WI38 (cell line): ENCODE measurements around the gene CAMTA2.

Source experiments
- H3K4me3 ChIP-seq: 2 replicates; pipeline ENCODE4 v1.5.1; 2011; ENCODE audit warnings: low read depth, mild to moderate bottlenecking, control low read depth, low read length
- CTCF ChIP-seq: IDR thresholded peaks from 2 replicates; pipeline ENCODE4 v1.5.1; 2012; ENCODE audit warnings: low read depth, mild to moderate bottlenecking, control low read depth, low read length

The CAMTA2 gene

GRCh38 chr17:4945944-4946280 is 41.6 kb downstream of the CAMTA2 start:
- peak overlapping the region; percentile 93 for H3K4me3 ChIP-seq
- TF ChIP-seq CTCF: no peak

- peak overlapping the region; percentile 93 for H3K4me3 ChIP-seq
- TF ChIP-seq CTCF: no peak
Measured at GRCh38 chr17:4945176-4945943, 42.1 kb downstream of the CAMTA2 start.

GRCh38 chr17:4944554-4945175 is 42.8 kb downstream of the CAMTA2 start:
- no peak for TF ChIP-seq CTCF
- peak overlapping the region; percentile 93 for H3K4me3 ChIP-seq

GRCh38 chr17:4944163-4944553 is 43.3 kb downstream of the CAMTA2 start:
- H3K4me3 ChIP-seq: no peak overlapping the region
- no peak for TF ChIP-seq CTCF

- no peak overlapping the region for H3K4me3 ChIP-seq
Measured at GRCh38 chr17:4942760-4943508, 44.5 kb downstream of the CAMTA2 start.

GRCh38 chr17:4941319-4941610 is 46.2 kb downstream of the CAMTA2 start:
- peak overlapping the region; percentile 93 for H3K4me3 ChIP-seq
- TF ChIP-seq CTCF: no peak

More at GRCh38 chr17:4942760-4943508, 44.5 kb downstream of the CAMTA2 start:
- TF ChIP-seq CTCF: no peak

- no peak for TF ChIP-seq CTCF
- peak overlapping the region; percentile 93 for H3K4me3 ChIP-seq
Measured at GRCh38 chr17:4940555-4941318, 46.7 kb downstream of the CAMTA2 start.
